ENCODE results near the gene HTT.

The HTT gene

GRCh38 chr4:3205995-3206394, 131.5 kb downstream of the HTT start:
- DNase-seq = no peak

- DNase-seq = no peak
Observed at GRCh38 chr4:3206439-3207100, 132.1 kb downstream of the HTT start.

GRCh38 chr4:3207531-3208037, 133.1 kb downstream of the HTT start:
- DNase-seq = no peak

GRCh38 chr4:3208826-3209225, 134.3 kb downstream of the HTT start:
- DNase-seq = no peak

GRCh38 chr4:3209551-3210325, 135.3 kb downstream of the HTT start:
- no peak for DNase-seq

- DNase-seq = no peak
Observed at GRCh38 chr4:3210467-3210866, 136.0 kb downstream of the HTT start.

- DNase-seq = no peak
Observed at GRCh38 chr4:3211866-3212265, 137.4 kb downstream of the HTT start.

- DNase-seq = no peak
Observed at GRCh38 chr4:3212391-3213105, 138.1 kb downstream of the HTT start.

GRCh38 chr4:3213106-3213425, 138.6 kb downstream of the HTT start:
- DNase-seq = no peak

GRCh38 chr4:3213661-3214250, 139.3 kb downstream of the HTT start:
- no peak for DNase-seq

GRCh38 chr4:3215256-3215655, 140.8 kb downstream of the HTT start:
- DNase-seq = no peak

GRCh38 chr4:3215733-3216132, 141.3 kb downstream of the HTT start:
- no peak for DNase-seq

GRCh38 chr4:3217266-3217665, 142.8 kb downstream of the HTT start:
- no peak for DNase-seq

- DNase-seq = no peak
Observed at GRCh38 chr4:3217771-3218170, 143.3 kb downstream of the HTT start.

GRCh38 chr4:3218824-3219760, 144.6 kb downstream of the HTT start:
- DNase-seq = no peak

- no peak for DNase-seq
Observed at GRCh38 chr4:3219761-3220475, 145.4 kb downstream of the HTT start.

- no peak for DNase-seq
Observed at GRCh38 chr4:3220476-3221183, 146.1 kb downstream of the HTT start.

GRCh38 chr4:3221184-3221494, 146.7 kb downstream of the HTT start:
- DNase-seq = no peak

GRCh38 chr4:3221996-3222395, 147.5 kb downstream of the HTT start:
- DNase-seq = no peak

- DNase-seq = no peak
Observed at GRCh38 chr4:3223346-3223745, 148.9 kb downstream of the HTT start.
